LNCaP clone FGC (cell line): ENCODE data around the gene KREMEN1.

ENCODE experiments used
- DNase-seq: peaks from one replicate; pipeline ENCODE4 v3.0.0-alpha.2; 2011; ENCODE audit warnings: low read depth
- H3K4me3 ChIP-seq: 2 replicates; pipeline ENCODE4 v1.5.1; 2011; ENCODE audit warnings: mild to moderate bottlenecking, low read depth, low read length, control low read depth
- TF ChIP-seq, protein P1 (sequence below): IDR thresholded peaks from 2 replicates; pipeline ENCODE4 v1.5.1; 2012; ENCODE audit warnings: mild to moderate bottlenecking; ENCODE audit not compliant: control insufficient read depth, insufficient read depth; ENCODE audit errors: extremely low read depth

KREMEN1 gene

DNA sequence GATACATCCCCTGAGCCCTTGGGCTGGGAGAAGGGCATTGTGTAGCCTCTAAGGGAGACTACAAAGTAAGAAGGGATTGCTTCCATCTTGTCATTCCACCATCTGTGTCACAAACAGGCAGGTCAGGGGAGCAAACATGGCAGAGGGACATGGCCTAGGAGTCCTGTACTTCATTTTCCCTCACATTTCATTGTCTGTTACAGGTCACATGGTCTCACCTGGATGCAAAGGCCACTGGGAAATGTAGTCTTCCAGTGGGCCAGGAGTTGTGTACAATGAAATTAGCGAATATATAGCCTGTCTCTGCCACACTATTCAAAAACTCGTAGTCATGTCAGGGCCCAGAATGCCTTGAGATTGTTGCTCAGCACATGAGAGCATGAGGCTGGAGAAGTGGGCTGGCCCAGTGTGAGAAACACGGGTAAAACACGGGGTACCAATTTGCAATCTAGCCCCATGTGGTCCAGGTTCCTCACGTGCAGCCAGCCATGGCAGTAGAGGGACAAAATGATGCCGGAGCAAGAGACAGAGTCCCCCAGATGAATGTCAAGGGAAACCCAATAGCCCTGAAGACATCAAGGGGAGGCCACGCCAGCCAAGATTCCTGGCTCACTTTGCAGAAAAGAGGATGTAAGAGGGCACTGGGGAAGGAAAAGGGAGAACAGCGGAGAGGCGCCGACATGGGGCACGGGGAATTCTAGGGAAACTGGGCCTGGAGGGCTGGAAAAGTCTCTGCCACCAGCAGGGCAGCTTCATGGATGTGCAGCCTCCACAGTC is 85.1 kb downstream of the KREMEN1 start:
- TF ChIP-seq, protein P1, sequence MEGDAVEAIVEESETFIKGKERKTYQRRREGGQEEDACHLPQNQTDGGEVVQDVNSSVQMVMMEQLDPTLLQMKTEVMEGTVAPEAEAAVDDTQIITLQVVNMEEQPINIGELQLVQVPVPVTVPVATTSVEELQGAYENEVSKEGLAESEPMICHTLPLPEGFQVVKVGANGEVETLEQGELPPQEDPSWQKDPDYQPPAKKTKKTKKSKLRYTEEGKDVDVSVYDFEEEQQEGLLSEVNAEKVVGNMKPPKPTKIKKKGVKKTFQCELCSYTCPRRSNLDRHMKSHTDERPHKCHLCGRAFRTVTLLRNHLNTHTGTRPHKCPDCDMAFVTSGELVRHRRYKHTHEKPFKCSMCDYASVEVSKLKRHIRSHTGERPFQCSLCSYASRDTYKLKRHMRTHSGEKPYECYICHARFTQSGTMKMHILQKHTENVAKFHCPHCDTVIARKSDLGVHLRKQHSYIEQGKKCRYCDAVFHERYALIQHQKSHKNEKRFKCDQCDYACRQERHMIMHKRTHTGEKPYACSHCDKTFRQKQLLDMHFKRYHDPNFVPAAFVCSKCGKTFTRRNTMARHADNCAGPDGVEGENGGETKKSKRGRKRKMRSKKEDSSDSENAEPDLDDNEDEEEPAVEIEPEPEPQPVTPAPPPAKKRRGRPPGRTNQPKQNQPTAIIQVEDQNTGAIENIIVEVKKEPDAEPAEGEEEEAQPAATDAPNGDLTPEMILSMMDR = no peak
- no peak for DNase-seq

DNA sequence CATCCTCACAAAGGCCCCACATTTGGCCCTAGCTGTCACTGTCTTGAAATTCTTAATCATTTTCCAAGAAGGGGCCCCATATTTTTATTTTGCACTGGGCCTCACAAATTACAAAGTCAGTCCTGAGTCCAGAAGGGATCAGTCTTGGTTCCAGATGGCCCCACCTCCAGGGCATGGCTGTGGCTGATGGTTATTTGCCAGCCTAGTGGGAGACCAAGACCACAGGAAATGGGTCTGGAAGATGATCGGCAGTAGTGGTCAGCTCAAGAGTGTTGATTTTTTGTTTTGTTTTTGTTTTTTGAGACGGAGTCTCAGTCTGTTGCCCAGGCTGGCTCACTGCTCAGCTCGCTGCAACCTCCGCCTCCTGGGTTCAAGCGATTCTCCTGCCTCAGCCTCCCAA is 85.7 kb downstream of the KREMEN1 start:
- no peak overlapping the region for H3K4me3 ChIP-seq
- no peak for DNase-seq
- TF ChIP-seq, protein P1 = no peak

More for the DNA sequence above, 85.1 kb downstream of the KREMEN1 start:
- H3K4me3 ChIP-seq = no peak overlapping the region

DNA sequence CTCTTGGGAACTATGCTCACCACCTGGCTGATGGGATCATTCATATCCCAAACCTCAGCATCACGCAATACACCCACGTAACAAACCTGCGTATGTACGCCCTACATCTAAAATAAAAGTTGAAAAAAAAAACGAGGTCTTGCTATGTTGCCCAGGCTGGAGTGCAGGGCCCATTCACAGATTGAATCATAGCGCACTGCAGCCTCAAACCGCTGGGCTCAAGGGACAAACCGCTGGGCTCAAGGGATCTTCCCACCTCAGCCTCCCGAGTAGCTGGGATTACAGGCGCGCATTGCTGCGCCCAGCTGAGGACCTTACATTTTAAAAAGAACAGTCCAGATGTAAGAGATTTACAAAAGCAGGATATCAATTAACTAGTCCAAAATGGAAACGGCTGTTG is 91.0 kb downstream of the KREMEN1 start:
- H3K4me3 ChIP-seq = no peak overlapping the region
- TF ChIP-seq, protein P1 = no peak
- no peak for DNase-seq

DNA sequence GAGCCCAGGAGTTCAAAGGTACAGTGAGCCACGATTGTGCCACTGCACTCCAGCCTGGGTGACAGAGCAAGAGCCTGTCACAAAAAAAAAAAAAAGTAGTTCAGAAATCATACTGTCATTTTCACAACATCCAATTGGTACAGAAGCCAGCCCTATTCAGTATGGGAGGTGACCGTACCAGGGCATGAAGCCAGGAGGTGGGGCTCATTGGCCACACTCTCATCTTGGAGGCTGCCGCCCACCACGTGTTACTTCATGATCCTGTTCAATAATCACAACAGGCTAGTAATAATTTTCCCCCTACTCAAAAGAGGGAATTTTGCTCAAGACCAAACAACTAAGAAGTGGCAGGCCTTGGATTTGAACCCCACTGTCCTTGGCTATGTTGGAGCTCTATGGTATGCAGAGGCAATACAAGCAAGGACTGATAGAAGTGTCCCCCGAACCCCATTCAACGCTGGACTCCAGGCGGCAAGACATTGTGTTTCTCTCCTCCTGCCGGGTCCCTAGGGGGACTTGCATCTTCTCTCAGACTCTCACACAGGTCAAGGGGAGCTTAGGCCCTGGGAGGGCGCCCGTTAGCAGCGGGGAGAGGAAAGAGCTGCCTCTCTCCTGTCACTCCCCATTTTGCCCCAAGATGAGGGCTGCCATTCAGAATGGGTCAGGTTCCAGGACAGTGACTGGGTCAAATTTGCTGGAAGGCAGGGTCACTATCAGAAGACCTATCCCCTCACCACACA is 92.7 kb downstream of the KREMEN1 start:
- no peak overlapping the region for H3K4me3 ChIP-seq
- DNase-seq = no peak
- TF ChIP-seq, protein P1 = no peak

DNA sequence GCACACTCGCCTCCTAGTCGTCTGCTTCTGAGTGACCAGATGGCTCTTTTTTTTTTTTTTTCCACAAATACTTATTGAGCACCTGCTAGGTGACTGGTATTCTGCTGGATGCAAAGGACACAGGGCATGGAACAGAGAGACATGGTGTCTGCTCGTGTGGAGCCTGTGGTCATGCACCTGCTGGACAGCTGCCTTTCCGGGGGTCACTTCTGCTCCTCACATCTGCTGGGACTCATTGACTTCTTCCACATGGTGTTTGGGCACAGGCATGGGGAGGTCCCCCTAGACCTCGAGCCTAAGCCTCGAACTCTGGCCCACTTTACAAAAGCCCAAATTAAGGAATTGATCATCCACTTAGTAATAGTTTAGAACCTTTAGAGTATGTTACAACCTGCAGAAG is 93.3 kb downstream of the KREMEN1 start:
- no peak for DNase-seq
- TF ChIP-seq, protein P1 = no peak

DNA sequence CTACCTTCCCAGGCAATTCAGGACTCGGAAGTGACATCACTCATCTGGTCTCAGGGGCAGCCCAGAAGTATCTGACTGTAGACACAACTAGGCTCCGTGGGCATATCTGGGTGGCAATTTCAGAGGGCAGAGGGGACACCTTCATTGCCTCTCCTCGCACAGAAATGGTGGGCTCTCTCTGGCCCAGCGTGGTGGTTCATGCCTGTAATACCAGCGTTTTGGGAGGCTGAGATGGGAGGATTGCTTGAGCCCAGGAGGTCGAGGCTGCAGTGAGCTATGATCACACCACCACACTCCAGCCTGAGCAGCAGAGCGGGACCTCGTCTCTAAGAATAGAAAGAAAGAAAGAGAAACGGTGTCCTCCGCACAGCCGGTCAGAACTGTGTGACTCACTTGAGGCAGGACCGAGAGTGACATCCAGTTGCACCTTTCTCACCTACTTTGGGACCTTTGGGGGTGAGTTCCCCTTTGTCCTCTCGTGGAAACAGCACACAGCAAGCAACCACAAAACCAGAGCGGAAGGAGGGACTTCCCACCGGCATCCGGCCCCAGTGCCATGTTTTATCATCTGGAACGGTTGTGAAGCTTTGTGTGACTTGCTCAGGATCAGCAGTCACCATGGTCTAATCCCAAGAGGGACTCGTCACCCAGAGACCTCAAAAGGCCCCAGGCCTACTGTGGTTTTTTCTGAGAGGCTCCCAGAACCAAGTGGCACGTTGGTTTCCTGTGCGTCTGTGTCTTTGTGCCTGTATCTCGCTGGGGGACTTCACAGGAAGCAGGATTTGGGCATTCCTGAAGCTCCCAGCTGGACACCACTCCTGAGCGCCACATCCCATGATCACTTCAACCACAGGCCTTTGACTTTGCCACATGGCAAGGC is 94.4 kb downstream of the KREMEN1 start:
- TF ChIP-seq, protein P1 = no peak
- H3K4me3 ChIP-seq = no peak overlapping the region
- no peak for DNase-seq

More for the DNA sequence above, 93.3 kb downstream of the KREMEN1 start:
- no peak overlapping the region for H3K4me3 ChIP-seq
